ENCODE measurements around the gene ALG12. TPM values are rescaled to one million over a fixed set of nuclear protein-coding genes. Genes with fewer than 3 reads are reported as not detected.
"Not testable (repeated sequence)": the region's sequence is repeated elsewhere in the genome, so short reads cannot be mapped to it uniquely, and the experiment has no call there.

ALG12 gene
- total RNA-seq, 4 donors from 2014 or later = 10.1 to 24.4 (median 18.3) TPM

DNA sequence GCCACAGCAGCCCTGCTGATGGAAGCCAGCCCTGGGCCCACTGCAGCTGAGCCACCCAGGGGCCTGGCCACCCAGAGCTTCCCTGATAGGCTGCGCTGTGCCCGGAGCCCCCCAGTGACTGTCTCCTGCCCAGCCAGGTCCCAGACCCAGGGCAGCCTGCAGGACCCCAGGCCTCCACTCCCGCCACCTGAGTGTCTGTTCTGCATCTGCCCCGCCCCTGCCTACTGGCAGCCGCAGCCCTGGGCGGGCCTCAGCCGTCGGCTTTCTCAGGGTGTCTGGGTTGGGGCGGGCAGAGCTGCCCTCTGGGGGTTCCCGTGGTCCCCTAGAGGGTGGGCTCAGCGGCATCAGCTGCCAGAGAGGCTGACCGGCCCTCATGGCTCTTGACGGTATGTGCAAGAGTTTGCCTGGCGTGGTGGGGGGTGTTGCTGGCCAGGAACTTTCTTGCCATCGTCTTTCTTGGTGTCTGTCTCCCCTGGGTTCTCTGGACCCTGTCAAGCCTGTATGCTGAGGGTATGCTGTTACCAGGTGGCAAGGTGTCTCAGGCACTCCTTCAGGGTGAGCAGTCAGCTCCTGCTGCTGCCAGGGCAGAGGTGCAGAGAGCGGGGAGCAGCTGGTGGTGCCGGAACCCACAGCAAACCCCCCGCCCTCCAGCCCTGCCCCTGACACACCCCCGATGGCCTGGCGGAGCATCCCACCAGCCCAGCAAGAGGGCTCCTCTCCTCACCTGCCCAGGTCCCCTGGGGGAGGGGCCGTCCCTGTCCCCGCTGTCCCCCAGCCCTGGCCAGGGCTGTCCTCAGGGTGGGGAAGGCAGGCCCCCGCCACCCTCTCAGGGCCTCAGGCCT is 30.1 kb upstream of the ALG12 start:
- H3K27me3 ChIP-seq = no peaks in the 10 kb centered on the region
- no peaks in the 10 kb centered on the region for H3K36me3 ChIP-seq
- TF ChIP-seq CTCF (IDR thresholded peaks at IDR 0.05) = no peak
- TF ChIP-seq EP300 (IDR thresholded peaks at IDR 0.05; ENCODE audit: low read depth) = no peak
- peak; percentile 36 to 64 (median 56) for TF ChIP-seq POLR2AphosphoS5 (IDR thresholded peaks at IDR 0.05)
- TF ChIP-seq POLR2A (IDR thresholded peaks at IDR 0.05) = peak; percentile 18
- H3K9me3 ChIP-seq = no peaks in the 10 kb centered on the region
- H3K4me1 ChIP-seq = peaks cover 18 to 60% (median 56%) of the 10 kb centered on the region in 4 donors
- intact Hi-C loops (cut with DNase I; ENCODE audit: low total_unique reads) = no loop called here
- DNase-seq = peak; percentile 72
- 58% methylated on average over 11 of the region's 23 CpGs; no CpG with 5 or more reads in 1 of the 2 donors for WGBS, 2 donors (ENCODE audit: low coverage in 1 of 2)
- H3K4me3 ChIP-seq = peak overlapping the region; percentile 16 to 47 (median 44)
- in situ Hi-C loops (cut with MboI; ENCODE audit: low pct_ligation_motif_present in 1 of 4, low pct_unique_long_range_greater_than_20kb in 1 of 4, low sequenced_read_pairs in 3 of 4) = no loop called here
- H3K27ac ChIP-seq = peak overlapping the region; percentile 90 to 97 (median 94)

- intact Hi-C loops (cut with DNase I; ENCODE audit: low total_unique reads) (no loop called here), in situ Hi-C loops (cut with MboI; ENCODE audit: low pct_ligation_motif_present in 1 of 4, low pct_unique_long_range_greater_than_20kb in 1 of 4, low sequenced_read_pairs in 3 of 4) (no loop called here)
- TF ChIP-seq POLR2A (IDR thresholded peaks at IDR 0.05) (peak; percentile 55), EP300 (IDR thresholded peaks at IDR 0.05; ENCODE audit: low read depth) (no peak)
- DNase-seq = no peak
- Histone ChIP-seq H3K4me3 (peak overlapping the region in 3 of 4 donors; percentile 44 to 47 (median 45)), H3K9me3 (no peaks in the 10 kb centered on the region), H3K36me3 (no peaks in the 10 kb centered on the region), H3K27me3 (no peaks in the 10 kb centered on the region), H3K4me1 (peaks cover 9 to 49% (median 45%) of the 10 kb centered on the region in 4 donors), H3K27ac (peak overlapping the region; percentile 90 to 97 (median 94))
- WGBS, 2 donors (ENCODE audit: low coverage in 1 of 2) = 66% methylated on average over 5 of the region's 6 CpGs; no CpG with 5 or more reads in 1 of the 2 donors
Measured at GRCh38 chr22:49947296-49947622, 29.0 kb upstream of the ALG12 start.

- no peaks in the 10 kb centered on the region for H3K36me3 ChIP-seq
- TF ChIP-seq POLR2AphosphoS5 (IDR thresholded peaks at IDR 0.05) (peak in 2 of 3 donors; percentile 23 to 50), POLR2A (IDR thresholded peaks at IDR 0.05) (no peak), EP300 (IDR thresholded peaks at IDR 0.05; ENCODE audit: low read depth) (no peak), CTCF (IDR thresholded peaks at IDR 0.05) (no peak)
- DNase-seq = peak; percentile 69
- H3K4me1 ChIP-seq = peaks cover 5 to 44% (median 40%) of the 10 kb centered on the region in 4 donors
- intact Hi-C loops (cut with DNase I; ENCODE audit: low total_unique reads) = no loop called here
- H3K27me3 ChIP-seq = no peaks in the 10 kb centered on the region
- in situ Hi-C loops (cut with MboI; ENCODE audit: low pct_ligation_motif_present in 1 of 4, low pct_unique_long_range_greater_than_20kb in 1 of 4, low sequenced_read_pairs in 3 of 4) = no loop called here
- WGBS, 2 donors (ENCODE audit: low coverage in 1 of 2) = 84% methylated on average over 17 of the region's 17 CpGs; no CpG with 5 or more reads in 1 of the 2 donors
- H3K9me3 ChIP-seq = no peaks in the 10 kb centered on the region
- H3K27ac ChIP-seq = peak overlapping the region; percentile 90 to 97 (median 94)
- H3K4me3 ChIP-seq = peak overlapping the region in 3 of 4 donors; percentile 44 to 47 (median 45)
Measured at GRCh38 chr22:49946612-49947295, 28.5 kb upstream of the ALG12 start.

GRCh38 chr22:49945042-49945794 is 27.0 kb upstream of the ALG12 start:
- H3K27ac ChIP-seq = peak overlapping the region; percentile 90 to 97 (median 94)
- intact Hi-C loops (cut with DNase I; ENCODE audit: low total_unique reads); H3K27me3 ChIP-seq; H3K36me3 ChIP-seq; in situ Hi-C loops (cut with MboI; ENCODE audit: low pct_ligation_motif_present in 1 of 4, low pct_unique_long_range_greater_than_20kb in 1 of 4, low sequenced_read_pairs in 3 of 4); DNase-seq; H3K4me3 ChIP-seq; H3K9me3 ChIP-seq: not testable (repeated sequence)
- WGBS, 2 donors (ENCODE audit: low coverage in 1 of 2) = 62 to 100% methylated on average over 4 to 14 of the region's 17 CpGs
- H3K4me1 ChIP-seq = peaks cover 5 to 37% (median 29%) of the 10 kb centered on the region in 4 donors
